ENCODE data around the gene SOX6. TPM values are rescaled to one million over a fixed set of nuclear protein-coding genes. Genes with fewer than 3 reads are reported as not detected.

Gene SOX6
- total RNA-seq = 1.2 and 2.1 TPM in 2 replicates

GRCh38 chr11:16356057-16356760 lies at the start of gene SOX6:
SOX6 (minus strand) TSS chr11:16356546; CDS start chr11:16341248, 15,298 bp downstream.

Measured in hair follicle dermal papilla cell (primary cell).